GM23338 (cell line): ENCODE results near the gene DMWD.
A peak's percentile ranks its signal among the peaks of the same experiment; 100 is the strongest.

Source experiments
- CREB1 ChIP-seq: fragments of 250-450 bp; sonication (Bioruptor Pico); IDR thresholded peaks from 2 replicates; pipeline ENCODE4 v1.5.0; 2020; ENCODE audit warnings: low read depth, mild to moderate bottlenecking, moderate library complexity
- EZH2 ChIP-seq: fragments of 200-600 bp; sonication (generic); IDR thresholded peaks from one replicate; pipeline ENCODE4 v1.8.0; 2017; ENCODE audit warnings: antibody characterized with exemption, mild to moderate bottlenecking, low read depth; ENCODE audit not compliant: unreplicated experiment
- EZH2phosphoT487 ChIP-seq: fragments of 200-600 bp; sonication (generic); IDR thresholded peaks from one replicate; pipeline ENCODE4 v1.8.1; 2018; ENCODE audit warnings: antibody characterized with exemption; ENCODE audit not compliant: unreplicated experiment
- NANOG ChIP-seq: IDR thresholded peaks from 2 replicates; pipeline ENCODE4 v1.6.1; 2016; ENCODE audit warnings: antibody characterized with exemption, borderline replicate concordance
- POLR2AphosphoS5 ChIP-seq: IDR thresholded peaks from 2 replicates; pipeline ENCODE4 v1.6.1; 2016; ENCODE audit warnings: antibody characterized with exemption, low read depth
- ZNF114 ChIP-seq: fragments of 250-450 bp; sonication (Bioruptor Pico); IDR thresholded peaks from 2 replicates; pipeline ENCODE4 v1.5.0; 2020; ENCODE audit warnings: mild to moderate bottlenecking, moderate library complexity
- ZNF331 ChIP-seq: fragments of 250-450 bp; sonication (Bioruptor Pico); IDR thresholded peaks from 2 replicates; pipeline ENCODE4 v1.5.0; 2020; ENCODE audit warnings: low read depth, mild to moderate bottlenecking, moderate library complexity
- TF ChIP-seq, protein P1 (sequence below), 2 experiments: fragments of 200-600 bp in 1 of 2; sonication (generic) in 1 of 2; conservative IDR thresholded peaks; 2 replicates each; pipeline versions ENCODE4 v1.5.1 to v1.6.1; 2016 to 2017; ENCODE audit warnings: antibody characterized with exemption in 2 of 2, low read depth in 2 of 2, mild to moderate bottlenecking in 2 of 2, moderate library complexity in 1 of 2
- TF ChIP-seq, protein P2 (sequence below): IDR thresholded peaks from one replicate; pipeline ENCODE4 v1.6.1; 2018; ENCODE audit warnings: antibody characterized with exemption; ENCODE audit not compliant: unreplicated experiment

DNA sequence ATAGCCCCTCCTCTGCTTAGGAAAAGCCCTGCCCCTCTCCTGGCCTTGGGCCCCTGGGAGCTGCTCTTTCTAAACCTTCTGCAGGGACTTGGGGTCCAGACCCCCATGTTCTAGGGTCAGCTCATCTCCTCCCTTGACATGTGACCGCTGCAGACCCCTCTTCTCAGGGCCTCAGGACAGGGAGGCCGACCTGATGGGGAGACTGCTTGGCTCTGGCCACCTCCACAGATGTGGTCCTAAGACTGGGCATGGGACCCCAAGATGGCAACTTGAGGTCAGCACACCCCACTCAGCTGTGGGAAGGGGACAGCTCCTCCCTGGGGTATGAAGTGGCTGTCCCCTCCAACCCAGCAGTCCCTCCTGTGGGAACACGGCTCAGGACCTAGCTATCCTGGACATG lies 19.7 kb downstream of the DMWD start:
- TF ChIP-seq, protein P1, sequence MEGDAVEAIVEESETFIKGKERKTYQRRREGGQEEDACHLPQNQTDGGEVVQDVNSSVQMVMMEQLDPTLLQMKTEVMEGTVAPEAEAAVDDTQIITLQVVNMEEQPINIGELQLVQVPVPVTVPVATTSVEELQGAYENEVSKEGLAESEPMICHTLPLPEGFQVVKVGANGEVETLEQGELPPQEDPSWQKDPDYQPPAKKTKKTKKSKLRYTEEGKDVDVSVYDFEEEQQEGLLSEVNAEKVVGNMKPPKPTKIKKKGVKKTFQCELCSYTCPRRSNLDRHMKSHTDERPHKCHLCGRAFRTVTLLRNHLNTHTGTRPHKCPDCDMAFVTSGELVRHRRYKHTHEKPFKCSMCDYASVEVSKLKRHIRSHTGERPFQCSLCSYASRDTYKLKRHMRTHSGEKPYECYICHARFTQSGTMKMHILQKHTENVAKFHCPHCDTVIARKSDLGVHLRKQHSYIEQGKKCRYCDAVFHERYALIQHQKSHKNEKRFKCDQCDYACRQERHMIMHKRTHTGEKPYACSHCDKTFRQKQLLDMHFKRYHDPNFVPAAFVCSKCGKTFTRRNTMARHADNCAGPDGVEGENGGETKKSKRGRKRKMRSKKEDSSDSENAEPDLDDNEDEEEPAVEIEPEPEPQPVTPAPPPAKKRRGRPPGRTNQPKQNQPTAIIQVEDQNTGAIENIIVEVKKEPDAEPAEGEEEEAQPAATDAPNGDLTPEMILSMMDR (conservative IDR thresholded peaks at IDR 0.05; ENCODE audit: low read depth in 2 of 2) = no peak
- TF ChIP-seq POLR2AphosphoS5 (0 out of 2 replicates have a peak, but pooled peaks have one; percentile 1), EZH2 (no peak), CREB1 (CRISPR knock-in tag) (no peak), EZH2phosphoT487 (no peak), ZNF331 (CRISPR knock-in tag) (no peak), ZNF114 (CRISPR knock-in tag) (no peak), NANOG (no peak)
- TF ChIP-seq, protein P2, sequence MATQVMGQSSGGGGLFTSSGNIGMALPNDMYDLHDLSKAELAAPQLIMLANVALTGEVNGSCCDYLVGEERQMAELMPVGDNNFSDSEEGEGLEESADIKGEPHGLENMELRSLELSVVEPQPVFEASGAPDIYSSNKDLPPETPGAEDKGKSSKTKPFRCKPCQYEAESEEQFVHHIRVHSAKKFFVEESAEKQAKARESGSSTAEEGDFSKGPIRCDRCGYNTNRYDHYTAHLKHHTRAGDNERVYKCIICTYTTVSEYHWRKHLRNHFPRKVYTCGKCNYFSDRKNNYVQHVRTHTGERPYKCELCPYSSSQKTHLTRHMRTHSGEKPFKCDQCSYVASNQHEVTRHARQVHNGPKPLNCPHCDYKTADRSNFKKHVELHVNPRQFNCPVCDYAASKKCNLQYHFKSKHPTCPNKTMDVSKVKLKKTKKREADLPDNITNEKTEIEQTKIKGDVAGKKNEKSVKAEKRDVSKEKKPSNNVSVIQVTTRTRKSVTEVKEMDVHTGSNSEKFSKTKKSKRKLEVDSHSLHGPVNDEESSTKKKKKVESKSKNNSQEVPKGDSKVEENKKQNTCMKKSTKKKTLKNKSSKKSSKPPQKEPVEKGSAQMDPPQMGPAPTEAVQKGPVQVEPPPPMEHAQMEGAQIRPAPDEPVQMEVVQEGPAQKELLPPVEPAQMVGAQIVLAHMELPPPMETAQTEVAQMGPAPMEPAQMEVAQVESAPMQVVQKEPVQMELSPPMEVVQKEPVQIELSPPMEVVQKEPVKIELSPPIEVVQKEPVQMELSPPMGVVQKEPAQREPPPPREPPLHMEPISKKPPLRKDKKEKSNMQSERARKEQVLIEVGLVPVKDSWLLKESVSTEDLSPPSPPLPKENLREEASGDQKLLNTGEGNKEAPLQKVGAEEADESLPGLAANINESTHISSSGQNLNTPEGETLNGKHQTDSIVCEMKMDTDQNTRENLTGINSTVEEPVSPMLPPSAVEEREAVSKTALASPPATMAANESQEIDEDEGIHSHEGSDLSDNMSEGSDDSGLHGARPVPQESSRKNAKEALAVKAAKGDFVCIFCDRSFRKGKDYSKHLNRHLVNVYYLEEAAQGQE = no peak
